ENCODE results near the gene ACOXL.
"Not testable (repeated sequence)": the region's sequence is repeated elsewhere in the genome, so short reads cannot be mapped to it uniquely, and the experiment has no call there.

ACOXL gene

GRCh38 chr2:110832740-110833139, 100.4 kb downstream of the ACOXL start:
- no peak for DNase-seq

GRCh38 chr2:110834134-110834827, 101.9 kb downstream of the ACOXL start:
- no peak for DNase-seq

GRCh38 chr2:110836671-110837070, 104.3 kb downstream of the ACOXL start:
- DNase-seq = no peak

GRCh38 chr2:110837446-110838409, 105.4 kb downstream of the ACOXL start:
- DNase-seq = no peak

- no peak for DNase-seq
Observed at GRCh38 chr2:110838657-110839384, 106.4 kb downstream of the ACOXL start.

- DNase-seq = no peak
Observed at GRCh38 chr2:110840508-110840907, 108.1 kb downstream of the ACOXL start.

GRCh38 chr2:110842048-110842447, 109.7 kb downstream of the ACOXL start:
- no peak for DNase-seq

GRCh38 chr2:110843496-110843895, 111.1 kb downstream of the ACOXL start:
- DNase-seq = no peak

- no peak for DNase-seq
Observed at GRCh38 chr2:110843959-110844510, 111.7 kb downstream of the ACOXL start.

GRCh38 chr2:110847651-110848050, 115.3 kb downstream of the ACOXL start:
- DNase-seq = no peak

GRCh38 chr2:110848071-110848470, 115.7 kb downstream of the ACOXL start:
- DNase-seq = no peak

GRCh38 chr2:110848519-110849030, 116.2 kb downstream of the ACOXL start:
- DNase-seq = no peak

- DNase-seq = no peak
Observed at GRCh38 chr2:110851531-110851930, 119.2 kb downstream of the ACOXL start.

- no peak for DNase-seq
Observed at GRCh38 chr2:110852051-110852450, 119.7 kb downstream of the ACOXL start.

- no peak for DNase-seq
Observed at GRCh38 chr2:110852541-110853263, 120.3 kb downstream of the ACOXL start.

GRCh38 chr2:110853516-110853915, 121.1 kb downstream of the ACOXL start:
- DNase-seq = peak; percentile 41 to 45

GRCh38 chr2:110853948-110854347, 121.6 kb downstream of the ACOXL start:
- DNase-seq = no peak

- no peak for DNase-seq
Observed at GRCh38 chr2:110854355-110855081, 122.1 kb downstream of the ACOXL start.

GRCh38 chr2:110855841-110856240, 123.5 kb downstream of the ACOXL start:
- DNase-seq = not testable (repeated sequence)

- peak; percentile 46 to 59 for DNase-seq
Observed at GRCh38 chr2:110858135-110858725, 125.9 kb downstream of the ACOXL start.

All from activated CD4-positive, alpha-beta T cell treated with anti-CD3 and anti-CD28 coated beads, Interleukin-2, amount 50 U/mL, for 4 hours (primary cell).